Endometrium (tissue), 2 donors: Measurements from ENCODE around the gene MTFP1.
"Not testable (repeated sequence)": the region's sequence is repeated elsewhere in the genome, so short reads cannot be mapped to it uniquely, and the experiment has no call there.

Source experiments
- FAIRE-seq: peaks from 2 replicates; lab custom pipeline; 2012; peaks lifted over from hg19 to GRCh38; lab: Jason Lieb, UNC
- donor health status: control.
- donor health status: control.

MTFP1 gene

DNA sequence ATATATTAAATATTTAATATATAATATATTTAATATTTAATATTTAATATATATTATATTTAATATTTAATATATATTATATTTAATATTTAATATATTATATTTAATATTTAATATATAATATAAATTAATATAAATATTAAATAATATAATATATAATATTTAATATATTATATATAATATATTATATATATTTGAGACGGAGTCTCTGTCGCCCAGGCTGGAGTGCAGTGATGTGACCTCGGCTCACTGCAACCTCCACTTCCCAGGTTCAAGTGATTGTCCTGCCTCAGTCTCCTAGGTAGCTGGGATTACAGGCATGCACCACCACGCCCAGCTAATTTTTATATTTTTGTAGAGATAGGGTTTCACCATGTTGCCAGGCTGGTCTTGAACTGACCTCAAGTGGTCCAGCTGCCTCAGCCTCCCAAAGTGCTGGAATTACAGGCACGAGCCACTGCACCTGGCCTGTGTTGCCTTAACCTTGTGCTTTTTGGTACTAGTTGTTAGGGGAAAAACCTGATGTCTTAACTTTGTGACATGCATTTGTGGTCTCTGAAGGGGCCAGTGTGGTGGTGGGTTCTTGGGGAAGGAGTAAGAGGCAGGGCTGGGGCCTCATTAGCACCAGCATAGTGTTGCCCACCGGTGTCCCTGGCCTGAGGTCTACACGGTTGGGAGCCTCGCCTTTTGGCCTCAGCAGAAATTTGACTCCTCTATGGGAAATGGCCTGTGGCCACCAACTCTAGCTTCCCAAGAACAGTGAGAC, 29.7 kb downstream of the MTFP1 start:
- no peak for FAIRE-seq

- FAIRE-seq = no peak
Measured at GRCh38 chr22:30457981-30458380, 32.4 kb downstream of the MTFP1 start.

GRCh38 chr22:30459181-30460052, 33.8 kb downstream of the MTFP1 start:
- FAIRE-seq = no peak

DNA sequence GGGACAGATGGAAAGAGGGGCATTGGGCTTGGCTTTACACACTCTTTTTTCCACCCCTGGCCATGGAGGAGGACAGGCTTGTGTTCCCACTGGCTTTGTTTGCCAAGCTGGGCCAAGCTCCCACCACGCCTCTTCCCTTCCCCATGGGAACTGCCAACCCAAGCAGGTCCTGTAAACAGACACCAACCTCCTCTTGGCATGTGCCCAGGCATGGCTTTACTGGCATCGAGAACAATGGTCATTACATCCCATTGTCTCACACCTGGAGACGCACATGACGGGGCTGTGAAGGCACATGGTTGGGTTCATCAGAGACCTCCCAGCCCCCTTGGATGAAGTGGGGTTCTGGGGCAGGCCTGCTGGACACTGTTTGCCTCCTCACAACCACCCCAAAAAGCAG, 34.6 kb downstream of the MTFP1 start:
- no peak for FAIRE-seq

DNA sequence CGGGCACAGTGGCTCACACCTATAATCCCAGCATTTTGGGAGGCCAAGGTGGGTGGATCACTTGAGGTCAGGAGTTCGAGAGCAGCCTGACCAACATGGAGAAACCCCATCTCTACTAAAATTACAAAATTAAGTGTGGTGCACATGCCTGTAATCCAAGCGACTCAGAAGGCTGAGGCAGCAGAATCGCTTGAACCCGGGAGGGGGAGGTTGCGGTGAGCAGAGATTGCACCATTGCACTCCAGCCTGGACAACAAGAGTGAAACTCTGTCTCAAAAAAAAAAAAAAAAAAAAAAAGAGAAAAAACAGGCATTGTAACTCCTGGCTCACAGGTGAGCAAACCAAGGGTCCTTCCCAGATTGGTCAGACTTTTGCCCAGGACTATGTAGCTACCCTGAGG, 35.0 kb downstream of the MTFP1 start:
- FAIRE-seq = not testable (repeated sequence)

DNA sequence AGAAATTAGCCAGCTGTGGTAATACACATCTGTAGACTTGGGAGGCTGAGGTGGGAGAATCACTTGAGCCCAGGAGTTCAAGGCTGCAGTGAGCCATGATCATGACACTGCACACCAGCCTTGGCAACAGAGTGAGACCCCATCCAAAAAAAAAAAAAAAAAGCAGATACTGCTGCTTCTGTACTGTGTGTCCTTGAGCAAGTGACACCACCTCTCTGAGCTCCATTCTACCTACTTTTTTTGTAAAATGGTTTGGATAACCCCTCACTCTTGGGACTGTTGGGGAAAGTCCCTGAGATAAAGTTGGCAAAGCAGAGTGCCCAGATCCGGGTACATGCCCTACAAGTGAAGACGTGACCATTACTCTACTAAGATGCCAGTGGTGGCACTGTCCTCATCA, 43.6 kb downstream of the MTFP1 start:
- FAIRE-seq = no peak

GRCh38 chr22:30470655-30471054, 45.1 kb downstream of the MTFP1 start:
- no peak for FAIRE-seq

DNA sequence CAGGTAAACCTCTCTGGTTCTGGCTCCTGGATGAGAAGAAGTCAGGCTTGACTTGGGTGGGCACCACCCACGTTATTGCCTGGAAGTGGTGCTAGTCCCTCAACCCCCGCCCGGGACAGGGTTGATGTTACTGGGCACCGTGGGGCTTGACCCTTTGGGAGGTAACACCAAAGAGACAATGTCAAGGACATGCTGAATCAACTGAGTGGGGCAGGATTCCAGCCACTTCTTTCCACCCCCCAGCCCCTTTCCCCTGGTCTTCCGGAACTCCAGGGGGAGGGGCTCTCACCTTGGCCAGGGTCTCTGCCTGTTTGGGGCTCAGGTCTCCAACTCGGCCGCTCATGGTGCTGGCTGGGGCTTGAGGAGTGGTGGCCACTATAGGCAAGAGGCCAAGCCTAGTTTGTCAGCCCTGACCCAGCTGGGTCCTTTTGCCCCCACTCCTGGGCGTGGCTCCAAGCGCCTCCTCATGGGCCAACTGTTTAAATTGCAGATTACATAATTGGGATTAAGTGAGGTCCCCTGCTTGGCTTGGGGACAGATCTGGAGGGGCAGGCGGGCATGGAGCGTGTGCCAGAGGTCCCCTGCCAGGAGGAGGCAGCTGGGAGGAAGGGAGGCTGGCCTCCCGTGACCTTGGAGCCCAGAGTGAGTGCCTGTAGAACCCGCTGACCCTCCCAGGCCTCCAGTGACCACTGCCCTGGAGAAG, 46.2 kb downstream of the MTFP1 start, which contains the start of gene SEC14L3:
Gene SEC14L3, minus strand, starts transcription at position 402 of the 703 bp plus-strand sequence. Its CDS starts 59 bp downstream, at position 343.
- FAIRE-seq = no peak

- no peak for FAIRE-seq
Measured at GRCh38 chr22:30472994-30473720, 47.6 kb downstream of the MTFP1 start.

- FAIRE-seq = no peak
Measured at GRCh38 chr22:30474121-30474520, 48.6 kb downstream of the MTFP1 start.

DNA sequence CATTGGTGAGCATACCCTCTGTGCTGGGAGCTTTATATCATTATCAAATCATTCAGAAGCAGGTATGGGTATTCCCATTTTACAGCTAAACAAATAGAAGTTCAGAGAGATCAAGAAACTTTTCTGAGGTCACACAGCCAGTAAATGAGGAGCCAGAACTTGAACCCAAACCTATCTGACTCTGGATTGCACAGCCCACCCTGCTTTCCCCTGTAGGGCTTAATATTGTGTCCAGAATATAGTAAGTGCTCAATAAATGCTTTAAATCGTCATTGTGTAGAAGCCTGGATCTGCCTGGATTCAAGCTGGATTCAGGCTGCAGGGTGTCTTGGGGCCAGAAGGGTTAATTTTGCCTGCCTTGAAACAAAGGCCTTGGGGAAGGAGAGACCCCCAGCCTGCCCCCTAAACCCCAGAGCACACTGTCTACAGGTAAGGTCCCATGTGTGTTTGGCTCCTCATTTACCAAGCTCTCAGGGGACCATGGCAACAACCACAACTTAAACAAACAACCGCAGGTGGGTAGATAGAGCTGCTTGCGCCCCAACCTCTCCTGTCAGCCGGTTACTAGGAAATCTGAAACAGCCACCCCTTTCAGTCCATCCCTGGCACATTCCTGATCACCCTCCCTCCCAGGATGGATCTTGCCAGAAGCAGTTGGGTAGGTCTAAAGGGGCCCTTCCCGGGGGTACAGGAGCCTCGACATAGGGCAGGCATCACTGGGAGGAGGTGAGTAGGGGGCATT, 49.3 kb downstream of the MTFP1 start:
- FAIRE-seq = no peak
